Measurements from ENCODE around the gene FMO5.

DNA sequence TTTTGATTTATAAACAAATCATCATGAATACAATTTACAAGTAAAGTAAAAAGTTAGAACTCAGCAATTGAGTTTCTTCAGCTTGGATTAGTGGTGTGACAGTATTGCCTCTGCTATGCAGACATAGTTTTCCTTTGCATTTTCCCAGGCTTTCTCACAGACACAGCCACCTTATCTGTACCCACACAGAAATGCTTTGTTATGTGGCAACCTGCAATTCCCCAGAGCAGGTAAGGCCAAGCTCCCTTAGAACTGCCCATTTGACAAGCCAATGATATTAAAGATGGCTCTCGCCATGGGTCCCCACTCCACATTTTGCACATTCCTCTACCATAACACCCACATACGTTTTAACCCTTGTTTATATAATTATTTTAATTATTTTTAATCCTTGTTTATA lies 14.2 kb downstream of the FMO5 start:
- TF ChIP-seq, protein P1, sequence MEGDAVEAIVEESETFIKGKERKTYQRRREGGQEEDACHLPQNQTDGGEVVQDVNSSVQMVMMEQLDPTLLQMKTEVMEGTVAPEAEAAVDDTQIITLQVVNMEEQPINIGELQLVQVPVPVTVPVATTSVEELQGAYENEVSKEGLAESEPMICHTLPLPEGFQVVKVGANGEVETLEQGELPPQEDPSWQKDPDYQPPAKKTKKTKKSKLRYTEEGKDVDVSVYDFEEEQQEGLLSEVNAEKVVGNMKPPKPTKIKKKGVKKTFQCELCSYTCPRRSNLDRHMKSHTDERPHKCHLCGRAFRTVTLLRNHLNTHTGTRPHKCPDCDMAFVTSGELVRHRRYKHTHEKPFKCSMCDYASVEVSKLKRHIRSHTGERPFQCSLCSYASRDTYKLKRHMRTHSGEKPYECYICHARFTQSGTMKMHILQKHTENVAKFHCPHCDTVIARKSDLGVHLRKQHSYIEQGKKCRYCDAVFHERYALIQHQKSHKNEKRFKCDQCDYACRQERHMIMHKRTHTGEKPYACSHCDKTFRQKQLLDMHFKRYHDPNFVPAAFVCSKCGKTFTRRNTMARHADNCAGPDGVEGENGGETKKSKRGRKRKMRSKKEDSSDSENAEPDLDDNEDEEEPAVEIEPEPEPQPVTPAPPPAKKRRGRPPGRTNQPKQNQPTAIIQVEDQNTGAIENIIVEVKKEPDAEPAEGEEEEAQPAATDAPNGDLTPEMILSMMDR (CRISPR knock-in tag; IDR thresholded peaks at IDR 0.05) = no peak
- TF ChIP-seq, protein P2, sequence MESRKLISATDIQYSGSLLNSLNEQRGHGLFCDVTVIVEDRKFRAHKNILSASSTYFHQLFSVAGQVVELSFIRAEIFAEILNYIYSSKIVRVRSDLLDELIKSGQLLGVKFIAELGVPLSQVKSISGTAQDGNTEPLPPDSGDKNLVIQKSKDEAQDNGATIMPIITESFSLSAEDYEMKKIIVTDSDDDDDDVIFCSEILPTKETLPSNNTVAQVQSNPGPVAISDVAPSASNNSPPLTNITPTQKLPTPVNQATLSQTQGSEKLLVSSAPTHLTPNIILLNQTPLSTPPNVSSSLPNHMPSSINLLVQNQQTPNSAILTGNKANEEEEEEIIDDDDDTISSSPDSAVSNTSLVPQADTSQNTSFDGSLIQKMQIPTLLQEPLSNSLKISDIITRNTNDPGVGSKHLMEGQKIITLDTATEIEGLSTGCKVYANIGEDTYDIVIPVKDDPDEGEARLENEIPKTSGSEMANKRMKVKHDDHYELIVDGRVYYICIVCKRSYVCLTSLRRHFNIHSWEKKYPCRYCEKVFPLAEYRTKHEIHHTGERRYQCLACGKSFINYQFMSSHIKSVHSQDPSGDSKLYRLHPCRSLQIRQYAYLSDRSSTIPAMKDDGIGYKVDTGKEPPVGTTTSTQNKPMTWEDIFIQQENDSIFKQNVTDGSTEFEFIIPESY (CRISPR knock-in tag; IDR thresholded peaks at IDR 0.05) = no peak
- TF ChIP-seq BRCA1 (CRISPR knock-in tag; IDR thresholded peaks at IDR 0.05) (no peak), IRX3 (CRISPR knock-in tag; IDR thresholded peaks at IDR 0.05; ENCODE audit: borderline replicate concordance, low read depth) (no peak), SRSF9 (IDR thresholded peaks at IDR 0.05; ENCODE audit: borderline replicate concordance, insufficient read depth, low read depth, low read length, poor library complexity, severe bottlenecking) (no peak), RELA (CRISPR knock-in tag; IDR thresholded peaks at IDR 0.05) (no peak), ZC3H4 (CRISPR knock-in tag; IDR thresholded peaks at IDR 0.05; ENCODE audit: borderline replicate concordance) (no peak), ZFAT (CRISPR knock-in tag; conservative IDR thresholded peaks at IDR 0.05) (no peak), JUN (CRISPR knock-in tag; IDR thresholded peaks at IDR 0.05) (no peak)
- TF ChIP-seq, protein P3, sequence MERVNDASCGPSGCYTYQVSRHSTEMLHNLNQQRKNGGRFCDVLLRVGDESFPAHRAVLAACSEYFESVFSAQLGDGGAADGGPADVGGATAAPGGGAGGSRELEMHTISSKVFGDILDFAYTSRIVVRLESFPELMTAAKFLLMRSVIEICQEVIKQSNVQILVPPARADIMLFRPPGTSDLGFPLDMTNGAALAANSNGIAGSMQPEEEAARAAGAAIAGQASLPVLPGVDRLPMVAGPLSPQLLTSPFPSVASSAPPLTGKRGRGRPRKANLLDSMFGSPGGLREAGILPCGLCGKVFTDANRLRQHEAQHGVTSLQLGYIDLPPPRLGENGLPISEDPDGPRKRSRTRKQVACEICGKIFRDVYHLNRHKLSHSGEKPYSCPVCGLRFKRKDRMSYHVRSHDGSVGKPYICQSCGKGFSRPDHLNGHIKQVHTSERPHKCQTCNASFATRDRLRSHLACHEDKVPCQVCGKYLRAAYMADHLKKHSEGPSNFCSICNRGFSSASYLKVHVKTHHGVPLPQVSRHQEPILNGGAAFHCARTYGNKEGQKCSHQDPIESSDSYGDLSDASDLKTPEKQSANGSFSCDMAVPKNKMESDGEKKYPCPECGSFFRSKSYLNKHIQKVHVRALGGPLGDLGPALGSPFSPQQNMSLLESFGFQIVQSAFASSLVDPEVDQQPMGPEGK (CRISPR knock-in tag; IDR thresholded peaks at IDR 0.05) = no peak
- TF ChIP-seq, protein P4, sequence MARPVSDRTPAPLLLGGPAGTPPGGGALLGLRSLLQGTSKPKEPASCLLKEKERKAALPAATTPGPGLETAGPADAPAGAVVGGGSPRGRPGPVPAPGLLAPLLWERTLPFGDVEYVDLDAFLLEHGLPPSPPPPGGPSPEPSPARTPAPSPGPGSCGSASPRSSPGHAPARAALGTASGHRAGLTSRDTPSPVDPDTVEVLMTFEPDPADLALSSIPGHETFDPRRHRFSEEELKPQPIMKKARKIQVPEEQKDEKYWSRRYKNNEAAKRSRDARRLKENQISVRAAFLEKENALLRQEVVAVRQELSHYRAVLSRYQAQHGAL (CRISPR knock-in tag; IDR thresholded peaks at IDR 0.05; ENCODE audit: not compliant biosample characterization) = no peak

Data from HepG2 (cell line).